Choroid plexus epithelial cell (primary cell): ENCODE measurements around the gene OR6T1.

Source experiments
- DNase-seq: peaks from one replicate; pipeline ENCODE4 v3.0.0-alpha.2; 2010; ENCODE audit warnings: low read depth
- H3K4me3 ChIP-seq: 2 replicates; pipeline ENCODE4 v1.5.1; 2011; ENCODE audit warnings: low read depth, mild to moderate bottlenecking, control low read depth, low read length, moderate library complexity
- TF ChIP-seq, protein P1 (sequence below): conservative IDR thresholded peaks from 2 replicates; pipeline ENCODE4 v1.5.1; 2011; ENCODE audit warnings: low read depth, mild to moderate bottlenecking, control low read depth, inconsistent platforms, low read length, moderate library complexity

Gene OR6T1

DNA sequence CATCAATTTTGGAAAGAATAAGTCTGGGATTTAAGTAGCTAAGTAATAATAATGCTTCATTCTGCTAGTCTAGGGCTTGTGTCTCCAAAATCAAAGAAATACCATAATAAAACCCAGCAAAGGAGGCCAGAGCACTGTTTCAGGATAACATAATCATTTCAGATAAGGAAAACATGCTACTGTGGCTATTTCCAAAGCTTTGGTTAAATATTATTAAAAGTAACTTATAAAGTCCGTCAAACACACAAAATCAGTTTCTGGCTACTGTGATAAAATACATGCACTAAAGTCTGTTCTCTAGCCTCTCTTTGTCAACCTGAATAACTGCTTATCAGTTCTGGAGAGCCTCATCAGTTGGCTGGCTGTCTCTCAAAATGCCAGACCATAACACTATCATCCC is 1.5 kb upstream of the OR6T1 start:
- no peak overlapping the region for H3K4me3 ChIP-seq
- TF ChIP-seq, protein P1, sequence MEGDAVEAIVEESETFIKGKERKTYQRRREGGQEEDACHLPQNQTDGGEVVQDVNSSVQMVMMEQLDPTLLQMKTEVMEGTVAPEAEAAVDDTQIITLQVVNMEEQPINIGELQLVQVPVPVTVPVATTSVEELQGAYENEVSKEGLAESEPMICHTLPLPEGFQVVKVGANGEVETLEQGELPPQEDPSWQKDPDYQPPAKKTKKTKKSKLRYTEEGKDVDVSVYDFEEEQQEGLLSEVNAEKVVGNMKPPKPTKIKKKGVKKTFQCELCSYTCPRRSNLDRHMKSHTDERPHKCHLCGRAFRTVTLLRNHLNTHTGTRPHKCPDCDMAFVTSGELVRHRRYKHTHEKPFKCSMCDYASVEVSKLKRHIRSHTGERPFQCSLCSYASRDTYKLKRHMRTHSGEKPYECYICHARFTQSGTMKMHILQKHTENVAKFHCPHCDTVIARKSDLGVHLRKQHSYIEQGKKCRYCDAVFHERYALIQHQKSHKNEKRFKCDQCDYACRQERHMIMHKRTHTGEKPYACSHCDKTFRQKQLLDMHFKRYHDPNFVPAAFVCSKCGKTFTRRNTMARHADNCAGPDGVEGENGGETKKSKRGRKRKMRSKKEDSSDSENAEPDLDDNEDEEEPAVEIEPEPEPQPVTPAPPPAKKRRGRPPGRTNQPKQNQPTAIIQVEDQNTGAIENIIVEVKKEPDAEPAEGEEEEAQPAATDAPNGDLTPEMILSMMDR: no peak
- no peak for DNase-seq

DNA sequence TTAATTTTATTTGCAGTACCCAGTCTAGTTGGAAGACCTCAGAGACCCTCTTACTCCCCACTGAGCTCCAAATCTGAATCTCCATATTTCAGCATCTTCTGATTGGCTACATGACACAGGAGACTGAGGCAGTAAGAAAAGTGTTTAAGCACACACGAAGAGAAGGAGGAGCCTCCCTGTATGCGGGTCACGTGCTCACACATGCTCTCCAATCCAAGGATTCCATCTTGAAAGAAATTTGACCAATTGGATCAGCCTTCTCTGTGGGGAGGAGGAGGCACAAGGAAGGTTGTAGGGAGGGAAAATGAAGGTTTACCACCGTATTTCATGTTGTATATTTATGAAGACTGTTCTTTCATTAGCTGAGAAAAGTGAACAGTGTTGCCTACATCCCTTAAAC is 1.2 kb downstream of the OR6T1 start:
- TF ChIP-seq, protein P1: no peak
- no peak overlapping the region for H3K4me3 ChIP-seq
- DNase-seq: no peak

DNA sequence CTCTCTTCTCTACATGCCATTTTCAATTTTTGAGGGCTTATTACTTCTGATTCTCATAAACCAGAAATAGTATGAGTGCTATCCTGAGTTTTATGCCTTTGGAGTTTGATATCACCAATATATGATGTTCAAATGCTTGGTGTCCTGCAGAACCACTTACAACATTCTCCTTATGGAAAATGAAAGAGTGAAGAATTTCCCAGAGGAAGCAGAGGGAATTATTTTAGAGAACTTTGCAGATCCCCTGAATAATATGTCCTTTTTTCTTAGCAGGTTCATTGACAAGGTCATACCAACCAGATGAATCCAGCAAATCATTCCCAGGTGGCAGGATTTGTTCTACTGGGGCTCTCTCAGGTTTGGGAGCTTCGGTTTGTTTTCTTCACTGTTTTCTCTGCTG is 4.3 kb downstream of the OR6T1 start, which contains the start of gene OR4D5:
TSS of gene OR4D5 (plus strand) at position 301 of the 400 bp plus-strand sequence. CDS start at position 301, 0 bp downstream.
- no peak within 1 kb of the TSS for H3K4me3 ChIP-seq
- TF ChIP-seq, protein P1: no peak
- no peak for DNase-seq

DNA sequence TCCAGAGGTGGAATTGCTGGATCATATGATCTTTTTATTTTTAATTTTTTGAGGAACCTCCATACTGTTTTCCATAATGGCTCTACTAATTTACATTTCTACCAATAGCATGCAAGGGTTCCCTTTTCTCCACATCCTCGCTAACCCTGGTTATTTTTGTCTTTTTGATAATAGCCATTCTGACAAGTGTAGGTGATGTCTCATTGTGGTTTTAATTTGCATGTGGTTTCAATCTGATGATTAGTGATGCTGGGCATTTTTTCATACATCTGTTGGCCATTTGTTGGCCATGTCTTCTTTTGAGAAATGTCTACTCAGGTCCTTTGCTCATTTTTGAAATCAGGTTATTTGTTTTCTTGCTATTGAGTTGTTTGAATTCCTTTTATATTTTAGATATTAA is 19.6 kb downstream of the OR6T1 start:
- DNase-seq: no peak
- TF ChIP-seq, protein P1: no peak
- no peak overlapping the region for H3K4me3 ChIP-seq

DNA sequence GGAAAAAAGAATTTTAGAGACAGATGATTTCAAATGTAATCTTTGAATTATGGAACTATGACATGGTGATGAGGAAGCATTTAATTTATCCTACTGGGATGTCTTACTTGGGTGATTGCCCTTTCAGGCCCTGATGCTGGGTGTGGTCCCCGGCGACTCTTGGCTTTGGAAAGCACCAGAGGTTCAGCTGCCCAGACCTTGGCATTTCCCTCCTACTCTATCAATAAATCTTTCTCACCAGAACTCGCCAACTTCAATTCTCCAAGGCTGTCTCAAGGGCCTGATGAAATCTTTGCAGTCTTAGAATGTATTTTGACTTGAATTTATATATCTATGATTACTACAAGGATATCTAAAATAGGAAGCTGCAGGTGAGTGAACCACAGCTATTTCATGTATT is 22.7 kb downstream of the OR6T1 start:
- TF ChIP-seq, protein P1: no peak
- no peak overlapping the region for H3K4me3 ChIP-seq
- DNase-seq: no peak

DNA sequence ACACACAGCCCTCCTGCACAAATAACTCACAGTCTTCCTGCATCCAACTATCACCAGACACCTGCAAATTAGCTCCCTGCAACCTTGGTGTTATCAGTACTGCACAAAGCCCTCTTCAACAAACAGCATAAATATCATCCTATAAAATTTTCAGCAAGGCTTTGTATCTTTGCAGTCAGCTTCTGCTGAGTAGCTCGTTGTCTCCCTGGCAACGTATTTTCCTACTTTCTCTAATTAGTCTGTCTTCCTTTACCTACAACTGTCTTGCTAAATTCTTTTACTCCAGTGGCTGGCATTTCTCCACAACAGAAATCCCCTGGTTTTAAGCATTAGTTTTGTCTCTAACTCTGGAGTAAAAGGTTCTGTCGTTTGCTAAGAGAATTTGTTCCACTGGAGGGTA is 37.8 kb downstream of the OR6T1 start:
- TF ChIP-seq, protein P1: no peak
- no peak for DNase-seq
- H3K4me3 ChIP-seq: no peak overlapping the region

DNA sequence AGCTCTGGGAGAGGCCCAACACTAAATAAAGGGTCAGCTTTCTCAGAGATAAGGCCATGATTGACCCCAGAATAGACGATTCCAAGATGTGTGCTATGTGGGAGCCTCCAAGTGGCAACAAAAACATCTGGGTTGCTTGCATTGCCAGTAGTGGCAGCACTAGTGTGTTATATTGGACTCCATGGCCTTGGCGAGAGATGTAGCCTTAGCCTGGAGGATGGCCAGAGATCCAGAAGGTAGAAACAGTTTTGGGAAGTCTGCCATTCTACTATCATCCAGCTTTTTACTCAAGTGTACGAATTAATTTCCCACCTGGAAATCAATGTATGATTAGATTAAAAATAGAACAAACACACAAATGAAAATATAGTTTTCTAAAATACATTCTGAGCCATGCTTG is 38.7 kb downstream of the OR6T1 start:
- no peak for DNase-seq
- no peak overlapping the region for H3K4me3 ChIP-seq
- TF ChIP-seq, protein P1: no peak
